CD4-positive, alpha-beta memory T cell (primary cell): Measurements from ENCODE around the gene HDGFL1. TPM values are rescaled to one million over a fixed set of nuclear protein-coding genes. Genes with fewer than 3 reads are reported as not detected.
A peak's percentile ranks its signal among the peaks of the same experiment; 100 is the strongest.

Source experiments
- CTCF ChIA-PET: fragments of 350-600 bp; sonication (Branson Sonifier 250); formaldehyde crosslinking; loops from one replicate; lab custom pipeline; 2021; ENCODE audit warnings: inconsistent platforms; ENCODE audit not compliant: partially characterized antibody; lab: Charles Lee
- POLR2A ChIA-PET: fragments of 350-600 bp; sonication (Branson Sonifier 250); formaldehyde crosslinking; loops from one replicate; lab custom pipeline; 2021; ENCODE audit not compliant: partially characterized antibody; lab: Charles Lee
- DNase-seq, 5 donors: peaks; one replicate each; pipeline versions ENCODE4 v3.0.0 to v3.0.0-alpha.2; 2020 to 2022; ENCODE audit warnings: mixed read lengths in 1 of 5
- H3K27ac ChIP-seq: one replicate; pipeline ENCODE4 v1.7.0; 2013; ENCODE audit warnings: low read depth, low read length
- H3K27me3 ChIP-seq: 2 replicates; pipeline ENCODE4 v1.7.0; 2013; ENCODE audit warnings: mild to moderate bottlenecking, low read length, moderate library complexity; ENCODE audit not compliant: insufficient read depth
- H3K36me3 ChIP-seq: 2 replicates; pipeline ENCODE4 v1.7.0; 2013; ENCODE audit warnings: mild to moderate bottlenecking, low read length, moderate library complexity; ENCODE audit not compliant: insufficient read depth
- H3K4me1 ChIP-seq: 2 replicates; pipeline ENCODE4 v1.7.0; 2013; ENCODE audit warnings: mild to moderate bottlenecking, low read length, moderate library complexity; ENCODE audit not compliant: insufficient read depth
- H3K4me3 ChIP-seq, 2 donors: one replicate each; pipeline ENCODE4 v1.7.0; 2013; ENCODE audit warnings: low read length in 2 of 2, mild to moderate bottlenecking in 1 of 2
- H3K9me3 ChIP-seq, 2 donors: one replicate each; pipeline ENCODE4 v1.7.0; 2013; ENCODE audit warnings: low read length in 2 of 2, control low read depth in 1 of 2; ENCODE audit not compliant: control insufficient read depth in 1 of 2
- H3K27ac Mint-ChIP-seq, 7 donors: one replicate each; pipeline ENCODE4 v1.8.0; 2020 to 2021; ENCODE audit warnings: mixed read lengths in 7 of 7, mild to moderate bottlenecking in 6 of 7, inconsistent platforms in 3 of 7, moderate library complexity in 3 of 7
- H3K27me3 Mint-ChIP-seq, 2 donors: one replicate each; pipeline ENCODE4 v1.8.0; 2020 to 2021; ENCODE audit warnings: mixed read lengths in 2 of 2
- H3K36me3 Mint-ChIP-seq, 2 donors: one replicate each; pipeline ENCODE4 v1.8.0; 2020 to 2021; ENCODE audit warnings: mixed read lengths in 2 of 2, inconsistent platforms in 1 of 2, mild to moderate bottlenecking in 1 of 2
- H3K4me1 Mint-ChIP-seq, 4 donors: one replicate each; pipeline ENCODE4 v1.8.0; 2020 to 2021; ENCODE audit warnings: mixed read lengths in 4 of 4, mild to moderate bottlenecking in 1 of 4
- H3K4me3 Mint-ChIP-seq, 8 donors: one replicate each; pipeline ENCODE4 v1.8.0; 2020 to 2021; ENCODE audit warnings: mixed read lengths in 8 of 8, mild to moderate bottlenecking in 7 of 8, moderate library complexity in 6 of 8, inconsistent platforms in 3 of 8
- H3K9me3 Mint-ChIP-seq, 8 donors: one replicate each; pipeline ENCODE4 v1.8.0; 2020 to 2021; ENCODE audit warnings: mixed read lengths in 8 of 8, mild to moderate bottlenecking in 5 of 8, inconsistent platforms in 3 of 8, moderate library complexity in 1 of 8
- intact Hi-C: fragments of 100-400 bp; cut with micrococcal nuclease; formaldehyde crosslinking; loops from one replicate; pipeline ENCODE4 v1.15.1; 2023
- polyA plus RNA-seq, 2 donors: library from polyadenylated mRNA; unstranded; fragments of 300-500 nt; fragmentation: Illumina TruSeq; gene quantifications; one replicate each; pipeline ENCODE4 v1.2.3, GENCODE V29; 2021
- total RNA-seq, 2 experiments: library from RNA; stranded (reverse); gene quantifications; one replicate each; pipeline ENCODE4 v1.2.3, GENCODE V29; 2021

HDGFL1 gene
- total and polyA plus RNA-seq, 4 experiments from 2014 or later: not detected

- no peak overlapping the region for H3K4me3 Mint-ChIP-seq
- Histone ChIP-seq H3K27ac (no peak overlapping the region), H3K27me3 (no peaks in the 10 kb centered on the region), H3K4me1 (no peaks in the 10 kb centered on the region), H3K4me3 (no peak overlapping the region), H3K9me3 (no peaks in the 10 kb centered on the region), H3K36me3 (no peaks in the 10 kb centered on the region)
- H3K36me3 Mint-ChIP-seq: no peaks in the 10 kb centered on the region
- peaks cover 0 to 8% (median 2%) of the 10 kb centered on the region in 8 donors for H3K9me3 Mint-ChIP-seq
- intact Hi-C loops: no loop called here
- H3K27ac Mint-ChIP-seq: no peak overlapping the region
- H3K4me1 Mint-ChIP-seq: no peaks in the 10 kb centered on the region
- ChIA-PET POLR2A (no interaction called here), CTCF (no interaction called here)
- no peak for DNase-seq
- no peaks in the 10 kb centered on the region for H3K27me3 Mint-ChIP-seq
Observed at GRCh38 chr6:22589118-22589517, 19.8 kb downstream of the HDGFL1 start.

- H3K27me3 ChIP-seq: no peaks in the 10 kb centered on the region
- no peaks in the 10 kb centered on the region for H3K36me3 ChIP-seq
- DNase-seq: no peak
- intact Hi-C loops: no loop called here
- H3K9me3 ChIP-seq: no peaks in the 10 kb centered on the region
- no peak overlapping the region for H3K27ac ChIP-seq
- no peak overlapping the region for H3K4me3 Mint-ChIP-seq
- no peaks in the 10 kb centered on the region for H3K4me1 ChIP-seq
- no peak overlapping the region for H3K4me3 ChIP-seq
- H3K27me3 Mint-ChIP-seq: no peaks in the 10 kb centered on the region
- no peaks in the 10 kb centered on the region for H3K36me3 Mint-ChIP-seq
- H3K27ac Mint-ChIP-seq: no peak overlapping the region
- POLR2A ChIA-PET: no interaction called here
- no peaks in the 10 kb centered on the region for H3K4me1 Mint-ChIP-seq
- H3K9me3 Mint-ChIP-seq: peaks cover 0 to 8% (median 2%) of the 10 kb centered on the region in 8 donors
- CTCF ChIA-PET: no interaction called here
Observed at GRCh38 chr6:22590423-22590822, 21.1 kb downstream of the HDGFL1 start.

- no peak for DNase-seq
- Histone ChIP-seq H3K9me3 (no peaks in the 10 kb centered on the region), H3K4me3 (no peak overlapping the region), H3K27ac (no peak overlapping the region), H3K36me3 (no peaks in the 10 kb centered on the region), H3K27me3 (no peaks in the 10 kb centered on the region), H3K4me1 (no peaks in the 10 kb centered on the region)
- Mint-ChIP-seq H3K4me1 (no peaks in the 10 kb centered on the region), H3K4me3 (no peak overlapping the region), H3K9me3 (peaks cover 0 to 9% (median 4%) of the 10 kb centered on the region in 8 donors), H3K36me3 (no peaks in the 10 kb centered on the region), H3K27me3 (peaks cover 0 to 2% of the 10 kb centered on the region in 2 donors), H3K27ac (no peak overlapping the region)
- intact Hi-C loops: no loop called here
- POLR2A ChIA-PET: no interaction called here
- CTCF ChIA-PET: no interaction called here
Observed at GRCh38 chr6:22593895-22594294, 24.5 kb downstream of the HDGFL1 start.

- H3K4me3 Mint-ChIP-seq: no peak overlapping the region
Observed at GRCh38 chr6:22596011-22596410, 26.6 kb downstream of the HDGFL1 start.

GRCh38 chr6:22598339-22598738, 29.0 kb downstream of the HDGFL1 start:
- peaks cover 0 to 8% (median 6%) of the 10 kb centered on the region in 8 donors for H3K9me3 Mint-ChIP-seq
- H3K27ac Mint-ChIP-seq: peak overlapping the region in 1 of 7 donors; percentile 1
- no peaks in the 10 kb centered on the region for H3K27me3 ChIP-seq
- H3K4me1 Mint-ChIP-seq: no peaks in the 10 kb centered on the region
- H3K36me3 ChIP-seq: no peaks in the 10 kb centered on the region
- DNase-seq: no peak
- no peak overlapping the region for H3K4me3 ChIP-seq
- intact Hi-C loops: no loop called here
- ChIA-PET CTCF (no interaction called here), POLR2A (no interaction called here)
- H3K27ac ChIP-seq: no peak overlapping the region
- no peaks in the 10 kb centered on the region for H3K4me1 ChIP-seq
- H3K9me3 ChIP-seq: no peaks in the 10 kb centered on the region
- peaks cover 0 to 2% of the 10 kb centered on the region in 2 donors for H3K27me3 Mint-ChIP-seq
- no peak overlapping the region for H3K4me3 Mint-ChIP-seq
- H3K36me3 Mint-ChIP-seq: no peaks in the 10 kb centered on the region

More at GRCh38 chr6:22596011-22596410, 26.6 kb downstream of the HDGFL1 start:
- Mint-ChIP-seq H3K4me1 (no peaks in the 10 kb centered on the region), H3K36me3 (no peaks in the 10 kb centered on the region), H3K27me3 (peaks cover 0 to 2% of the 10 kb centered on the region in 2 donors), H3K27ac (no peak overlapping the region), H3K9me3 (peaks cover 0 to 8% (median 4%) of the 10 kb centered on the region in 8 donors)
- ChIA-PET CTCF (no interaction called here), POLR2A (no interaction called here)
- no peak for DNase-seq
- no peaks in the 10 kb centered on the region for H3K9me3 ChIP-seq
- H3K27ac ChIP-seq: no peak overlapping the region
- intact Hi-C loops: no loop called here
- H3K4me3 ChIP-seq: no peak overlapping the region
- no peaks in the 10 kb centered on the region for H3K36me3 ChIP-seq
- H3K4me1 ChIP-seq: no peaks in the 10 kb centered on the region
- no peaks in the 10 kb centered on the region for H3K27me3 ChIP-seq

- no peaks in the 10 kb centered on the region for H3K9me3 ChIP-seq
- ChIA-PET POLR2A (no interaction called here), CTCF (interaction anchor here (1.0 kb wide), 1 partner anchor 24 kb away, joined by 3 read pairs; no protein-coding TSS in a partner anchor)
- DNase-seq: no peak
- intact Hi-C loops: no loop called here
- H3K36me3 ChIP-seq: no peaks in the 10 kb centered on the region
- no peak overlapping the region for H3K27ac ChIP-seq
- no peak overlapping the region for H3K4me3 ChIP-seq
- H3K27me3 ChIP-seq: no peaks in the 10 kb centered on the region
- Mint-ChIP-seq H3K4me3 (no peak overlapping the region), H3K36me3 (no peaks in the 10 kb centered on the region), H3K27me3 (peaks cover 0 to 2% of the 10 kb centered on the region in 2 donors), H3K9me3 (peaks cover 0 to 8% (median 5%) of the 10 kb centered on the region in 8 donors), H3K4me1 (no peaks in the 10 kb centered on the region), H3K27ac (no peak overlapping the region)
- no peaks in the 10 kb centered on the region for H3K4me1 ChIP-seq
Observed at GRCh38 chr6:22600059-22600458, 30.7 kb downstream of the HDGFL1 start.

GRCh38 chr6:22601984-22602383, 32.6 kb downstream of the HDGFL1 start:
- Mint-ChIP-seq H3K27me3 (no peaks in the 10 kb centered on the region), H3K4me3 (no peak overlapping the region), H3K36me3 (no peaks in the 10 kb centered on the region), H3K27ac (peak overlapping the region in 1 of 7 donors; percentile 4), H3K4me1 (no peaks in the 10 kb centered on the region), H3K9me3 (peaks cover 0 to 8% (median 3%) of the 10 kb centered on the region in 8 donors)
- H3K4me3 ChIP-seq: no peak overlapping the region
- ChIA-PET CTCF (no interaction called here), POLR2A (no interaction called here)
- DNase-seq: no peak
- no peaks in the 10 kb centered on the region for H3K4me1 ChIP-seq
- intact Hi-C loops: no loop called here
- H3K27ac ChIP-seq: no peak overlapping the region
- no peaks in the 10 kb centered on the region for H3K27me3 ChIP-seq
- H3K36me3 ChIP-seq: no peaks in the 10 kb centered on the region
- H3K9me3 ChIP-seq: no peaks in the 10 kb centered on the region

- CTCF ChIA-PET: no interaction called here
- H3K36me3 ChIP-seq: no peaks in the 10 kb centered on the region
- DNase-seq: no peak
- no peaks in the 10 kb centered on the region for H3K27me3 Mint-ChIP-seq
- H3K27ac ChIP-seq: no peak overlapping the region
- H3K9me3 Mint-ChIP-seq: peaks cover 0 to 4% (median 2%) of the 10 kb centered on the region in 8 donors
- H3K4me1 ChIP-seq: no peaks in the 10 kb centered on the region
- POLR2A ChIA-PET: no interaction called here
- no peaks in the 10 kb centered on the region for H3K36me3 Mint-ChIP-seq
- H3K9me3 ChIP-seq: no peaks in the 10 kb centered on the region
- no peak overlapping the region for H3K27ac Mint-ChIP-seq
- no peak overlapping the region for H3K4me3 Mint-ChIP-seq
- no peak overlapping the region for H3K4me3 ChIP-seq
- no peaks in the 10 kb centered on the region for H3K4me1 Mint-ChIP-seq
- intact Hi-C loops: no loop called here
- no peaks in the 10 kb centered on the region for H3K27me3 ChIP-seq
Observed at GRCh38 chr6:22605736-22606135, 36.4 kb downstream of the HDGFL1 start.
